Neural cell (in vitro differentiated cells): Measurements from ENCODE around the gene SLC6A3. TPM values are rescaled to one million over a fixed set of nuclear protein-coding genes. Genes with fewer than 3 reads are reported as not detected.

Experiments
- H2AFZ ChIP-seq: fragments of 200-600, 300-800 bp; sonication (generic), shearing (Covaris generic); 2 replicates; pipeline ENCODE4 v1.6.0; 2014; ENCODE audit warnings: low read depth, mild to moderate bottlenecking, antibody characterized with exemption, low read length, moderate library complexity
- H3F3A ChIP-seq: fragments of 200-600 bp; shearing (Covaris generic); 2 replicates; pipeline ENCODE4 v1.6.1; 2016; ENCODE audit warnings: mild to moderate bottlenecking, moderate library complexity, mixed read lengths, antibody characterized with exemption, low read length; ENCODE audit not compliant: insufficient read depth, poor library complexity, severe bottlenecking
- H3K27ac ChIP-seq: fragments of 200-600, 300-800 bp; sonication (generic), shearing (Covaris generic); 2 replicates; pipeline ENCODE4 v1.5.1; 2014; ENCODE audit warnings: mild to moderate bottlenecking, low read length, moderate library complexity
- H3K27me3 ChIP-seq: fragments of 300-800, 200-600 bp; sonication (generic), shearing (Covaris generic); 2 replicates; pipeline ENCODE4 v1.6.0; 2014; ENCODE audit warnings: mild to moderate bottlenecking, low read depth, low read length, moderate library complexity; ENCODE audit not compliant: insufficient read depth
- H3K36me3 ChIP-seq: fragments of 300-800, 200-600 bp; sonication (generic), shearing (Covaris generic); 2 replicates; pipeline ENCODE4 v1.5.1; 2014; ENCODE audit warnings: mild to moderate bottlenecking, antibody characterized with exemption, low read length, moderate library complexity; ENCODE audit not compliant: insufficient read depth
- H3K4me2 ChIP-seq: fragments of 300-800, 200-600 bp; sonication (generic), shearing (Covaris generic); 2 replicates; pipeline ENCODE4 v1.6.0; 2014; ENCODE audit warnings: mild to moderate bottlenecking, low read length
- H3K4me3 ChIP-seq: fragments of 300-800, 200-600 bp; sonication (generic), shearing (Covaris generic); 2 replicates; pipeline ENCODE4 v1.5.1; 2014; ENCODE audit warnings: mild to moderate bottlenecking, low read length, moderate library complexity
- H3K79me2 ChIP-seq: fragments of 200-600 bp; shearing (Covaris generic); replicated peaks from 2 replicates; pipeline ENCODE4 v1.6.0; 2014; ENCODE audit warnings: mild to moderate bottlenecking, low read length, moderate library complexity; ENCODE audit not compliant: insufficient read depth
- H3K9ac ChIP-seq: fragments of 300-800, 200-600 bp; sonication (generic), shearing (Covaris generic); 2 replicates; pipeline ENCODE4 v1.6.1; 2016; ENCODE audit warnings: mild to moderate bottlenecking, low read length, mixed read lengths
- H3K9me2 ChIP-seq: fragments of 200-600 bp; shearing (Covaris generic); 2 replicates; pipeline ENCODE4 v1.6.1; 2016; ENCODE audit warnings: mild to moderate bottlenecking, low read length, mixed read lengths; ENCODE audit not compliant: insufficient read depth
- H3K9me3 ChIP-seq: fragments of 200-600, 300-800 bp; sonication (generic), shearing (Covaris generic); 2 replicates; pipeline ENCODE4 v1.6.1; 2016; ENCODE audit warnings: mild to moderate bottlenecking, mixed run types, low read length, moderate library complexity, mixed read lengths
- H4K20me1 ChIP-seq: fragments of 200-600 bp; shearing (Covaris generic); 2 replicates; pipeline ENCODE4 v1.6.1; 2016; ENCODE audit warnings: mild to moderate bottlenecking, mixed run types; ENCODE audit not compliant: insufficient read depth
- CTCF ChIP-seq: fragments of 450-650 bp; IDR thresholded peaks from 2 replicates; pipeline ENCODE4 v1.5.1; 2014; ENCODE audit warnings: antibody characterized with exemption, mild to moderate bottlenecking, moderate library complexity; ENCODE audit not compliant: poor library complexity, severe bottlenecking
- EP300 ChIP-seq: fragments of 450-650 bp; conservative IDR thresholded peaks from 2 replicates; pipeline ENCODE4 v1.6.1; 2014; ENCODE audit warnings: antibody characterized with exemption, mild to moderate bottlenecking, moderate library complexity; ENCODE audit not compliant: poor library complexity, severe bottlenecking
- EZH2 ChIP-seq: fragments of 200-600, 300-800 bp; shearing (Covaris generic), sonication (generic); IDR thresholded peaks from 2 replicates; pipeline ENCODE4 v1.6.1; 2014; ENCODE audit warnings: antibody characterized with exemption, low read length, borderline replicate concordance, mild to moderate bottlenecking; ENCODE audit not compliant: insufficient read depth, poor library complexity, severe bottlenecking
- MXI1 ChIP-seq: fragments of 450-650 bp; conservative IDR thresholded peaks from 2 replicates; pipeline ENCODE4 v1.6.1; 2014; ENCODE audit warnings: antibody characterized with exemption, mild to moderate bottlenecking; ENCODE audit not compliant: poor library complexity, severe bottlenecking
- POLR2AphosphoS5 ChIP-seq: IDR thresholded peaks from 2 replicates; pipeline ENCODE4 v1.6.1; 2012
- RAD21 ChIP-seq: fragments of 450-650 bp; conservative IDR thresholded peaks from 2 replicates; pipeline ENCODE4 v1.6.1; 2014; ENCODE audit warnings: antibody characterized with exemption, mild to moderate bottlenecking, moderate library complexity
- REST ChIP-seq: IDR thresholded peaks from 2 replicates; pipeline ENCODE4 v1.6.1; 2012; ENCODE audit warnings: borderline replicate concordance
- SMC3 ChIP-seq: fragments of 450-650 bp; conservative IDR thresholded peaks from 2 replicates; pipeline ENCODE4 v1.6.1; 2014; ENCODE audit warnings: antibody characterized with exemption, mild to moderate bottlenecking, moderate library complexity; ENCODE audit not compliant: poor library complexity
- TAF1 ChIP-seq: IDR thresholded peaks from 2 replicates; pipeline ENCODE4 v1.6.1; 2012; ENCODE audit warnings: low read depth
- polyA plus RNA-seq: library from polyadenylated mRNA; depleted of rRNA; stranded (reverse); fragments of >200 nt; gene quantifications from 2 replicates; pipeline ENCODE4 v1.2.3, GENCODE V29; 2014

The SLC6A3 gene
- polyA plus RNA-seq, 1 donor from 2014 or later = 0.77 TPM

GRCh38 chr5:1472964-1473628 lies 27.9 kb upstream of the SLC6A3 start:
- Histone ChIP-seq H2AFZ (no peak overlapping the region), H3K36me3 (no peaks in the 10 kb centered on the region), H3K4me2 (no peak overlapping the region), H3K9me2 (no peaks in the 10 kb centered on the region), H3K27me3 (no peaks in the 10 kb centered on the region), H3K9ac (no peak overlapping the region), H3K9me3 (no peaks in the 10 kb centered on the region), H3K79me2 (no peaks in the 10 kb centered on the region), H3K27ac (no peak overlapping the region), H3F3A (no peaks in the 10 kb centered on the region), H4K20me1 (no peaks in the 10 kb centered on the region), H3K4me3 (no peak overlapping the region)
- TF ChIP-seq POLR2AphosphoS5 = no peak
- no peak for TF ChIP-seq CTCF
- TF ChIP-seq SMC3 = no peak

GRCh38 chr5:1471997-1472963 lies 27.0 kb upstream of the SLC6A3 start:
- H4K20me1 ChIP-seq = no peaks in the 10 kb centered on the region
- H3F3A ChIP-seq = no peaks in the 10 kb centered on the region
- no peak overlapping the region for H3K4me3 ChIP-seq
- H3K27me3 ChIP-seq = no peaks in the 10 kb centered on the region
- H3K4me2 ChIP-seq = no peak overlapping the region
- H3K9me2 ChIP-seq = no peaks in the 10 kb centered on the region
- H3K79me2 ChIP-seq = no peaks in the 10 kb centered on the region
- no peak for TF ChIP-seq MXI1
- TF ChIP-seq SMC3 = no peak
- TF ChIP-seq TAF1 = no peak
- TF ChIP-seq EP300 = no peak
- no peak for TF ChIP-seq POLR2AphosphoS5
- TF ChIP-seq CTCF = no peak
- no peak for TF ChIP-seq REST
- no peak for TF ChIP-seq RAD21
- TF ChIP-seq EZH2 = no peak
- no peaks in the 10 kb centered on the region for H3K36me3 ChIP-seq
- no peak overlapping the region for H2AFZ ChIP-seq
- H3K9me3 ChIP-seq = no peaks in the 10 kb centered on the region
- no peak overlapping the region for H3K9ac ChIP-seq
- H3K27ac ChIP-seq = no peak overlapping the region
